Stimulated activated naive CD8-positive, alpha-beta T cell treated with anti-CD3 and anti-CD28 coated beads, Interleukin-15, amount 100 ng/mL, for 72 hours (primary cell): ENCODE data around the gene JADE1.

Source experiments
- ATAC-seq: fragments of 150-1000 bp; cut with Tn5 transposase; 2 replicates; pipeline ENCODE4 v1.10.0; 2021; ENCODE audit warnings: mild to moderate bottlenecking, moderate library complexity
- DNase-seq, 2 donors: peaks; one replicate each; pipeline ENCODE4 v3.0.0; 2021 to 2022
- H3K27ac Mint-ChIP-seq, 2 donors: one replicate each; pipeline ENCODE4 v1.8.0; 2022; ENCODE audit warnings: mild to moderate bottlenecking in 2 of 2, mixed read lengths in 2 of 2, moderate library complexity in 2 of 2
- H3K27me3 Mint-ChIP-seq: one replicate; pipeline ENCODE4 v1.8.0; 2022; ENCODE audit warnings: mixed read lengths
- H3K4me1 Mint-ChIP-seq: one replicate; pipeline ENCODE4 v1.8.0; 2022; ENCODE audit warnings: mild to moderate bottlenecking, mixed read lengths
- H3K4me3 Mint-ChIP-seq, 2 donors: one replicate each; pipeline ENCODE4 v1.8.0; 2022; ENCODE audit warnings: mild to moderate bottlenecking in 2 of 2, mixed read lengths in 2 of 2, moderate library complexity in 1 of 2
- H3K9me3 Mint-ChIP-seq, 2 donors: one replicate each; pipeline ENCODE4 v1.8.0; 2022; ENCODE audit warnings: mixed read lengths in 2 of 2

Gene JADE1

GRCh38 chr4:128809477-128810330 is at the start of gene JADE1:
JADE1 (plus strand) TSS chr4:128809700; CDS start chr4:128831759, 22,059 bp downstream.
- peaks cover 18% of the 10 kb centered on the region for H3K4me1 Mint-ChIP-seq
- peak within 1 kb of the TSS; percentile 99 to 100 for H3K27ac Mint-ChIP-seq
- peak; percentile 88 to 91 for DNase-seq
- H3K4me3 Mint-ChIP-seq = peak within 1 kb of the TSS; percentile 96 to 100
- ATAC-seq = peak; percentile 76
- no peaks in the 10 kb centered on the region for H3K27me3 Mint-ChIP-seq
- H3K9me3 Mint-ChIP-seq = no peaks in the 10 kb centered on the region

- H3K27ac Mint-ChIP-seq = no peak overlapping the region
- no peaks in the 10 kb centered on the region for H3K9me3 Mint-ChIP-seq
- no peaks in the 10 kb centered on the region for H3K27me3 Mint-ChIP-seq
- DNase-seq = no peak
- no peak for ATAC-seq
- H3K4me1 Mint-ChIP-seq = no peaks in the 10 kb centered on the region
- no peak overlapping the region for H3K4me3 Mint-ChIP-seq
Measured at GRCh38 chr4:128766781-128767180, 42.7 kb upstream of the JADE1 start.

GRCh38 chr4:128768373-128768996 is 41.0 kb upstream of the JADE1 start:
- no peak overlapping the region for H3K27ac Mint-ChIP-seq
- H3K4me1 Mint-ChIP-seq = no peaks in the 10 kb centered on the region
- ATAC-seq (no peak), DNase-seq (no peak)
- no peak overlapping the region for H3K4me3 Mint-ChIP-seq
- H3K27me3 Mint-ChIP-seq = no peaks in the 10 kb centered on the region
- H3K9me3 Mint-ChIP-seq = no peaks in the 10 kb centered on the region

- ATAC-seq = no peak
- no peaks in the 10 kb centered on the region for H3K9me3 Mint-ChIP-seq
Measured at GRCh38 chr4:128769011-128769410, 40.5 kb upstream of the JADE1 start.

GRCh38 chr4:128770807-128771206 is 38.7 kb upstream of the JADE1 start:
- ATAC-seq (no peak), DNase-seq (no peak)
- Mint-ChIP-seq H3K27me3 (no peaks in the 10 kb centered on the region), H3K4me1 (no peaks in the 10 kb centered on the region), H3K4me3 (no peak overlapping the region), H3K9me3 (no peaks in the 10 kb centered on the region), H3K27ac (no peak overlapping the region)

More at GRCh38 chr4:128769011-128769410, 40.5 kb upstream of the JADE1 start:
- H3K27me3 Mint-ChIP-seq = no peaks in the 10 kb centered on the region
- H3K4me3 Mint-ChIP-seq = no peak overlapping the region
- DNase-seq = no peak
- no peaks in the 10 kb centered on the region for H3K4me1 Mint-ChIP-seq
- H3K27ac Mint-ChIP-seq = no peak overlapping the region

GRCh38 chr4:128775477-128775876 is 34.0 kb upstream of the JADE1 start:
- Mint-ChIP-seq H3K27ac (no peak overlapping the region), H3K27me3 (no peaks in the 10 kb centered on the region), H3K4me3 (no peak overlapping the region), H3K4me1 (no peaks in the 10 kb centered on the region), H3K9me3 (no peaks in the 10 kb centered on the region)
- DNase-seq = no peak
- ATAC-seq = no peak

GRCh38 chr4:128775916-128776315 is 33.6 kb upstream of the JADE1 start:
- H3K4me3 Mint-ChIP-seq = no peak overlapping the region
- H3K4me1 Mint-ChIP-seq = no peaks in the 10 kb centered on the region
- H3K9me3 Mint-ChIP-seq = no peaks in the 10 kb centered on the region
- no peak for DNase-seq
- no peak for ATAC-seq
- no peaks in the 10 kb centered on the region for H3K27me3 Mint-ChIP-seq
- no peak overlapping the region for H3K27ac Mint-ChIP-seq

- no peaks in the 10 kb centered on the region for H3K4me1 Mint-ChIP-seq
- H3K9me3 Mint-ChIP-seq = no peaks in the 10 kb centered on the region
- H3K27ac Mint-ChIP-seq = no peak overlapping the region
- H3K27me3 Mint-ChIP-seq = no peaks in the 10 kb centered on the region
- no peak for ATAC-seq
- H3K4me3 Mint-ChIP-seq = no peak overlapping the region
- DNase-seq = no peak
Measured at GRCh38 chr4:128776794-128777216, 32.7 kb upstream of the JADE1 start.

- Mint-ChIP-seq H3K4me3 (no peak overlapping the region), H3K4me1 (no peaks in the 10 kb centered on the region), H3K27me3 (no peaks in the 10 kb centered on the region), H3K27ac (peak overlapping the region in 1 of 2 donors; percentile 66), H3K9me3 (no peaks in the 10 kb centered on the region)
- no peak for DNase-seq
- ATAC-seq = no peak
Measured at GRCh38 chr4:128780688-128781087, 28.8 kb upstream of the JADE1 start.

GRCh38 chr4:128782076-128782715 is 27.3 kb upstream of the JADE1 start:
- Mint-ChIP-seq H3K27me3 (no peaks in the 10 kb centered on the region), H3K9me3 (no peaks in the 10 kb centered on the region), H3K27ac (no peak overlapping the region), H3K4me3 (no peak overlapping the region), H3K4me1 (no peaks in the 10 kb centered on the region)
- DNase-seq (peak; percentile 6 to 13), ATAC-seq (peak; percentile 74)

GRCh38 chr4:128782875-128783614 is 26.5 kb upstream of the JADE1 start:
- no peaks in the 10 kb centered on the region for H3K9me3 Mint-ChIP-seq
- no peaks in the 10 kb centered on the region for H3K27me3 Mint-ChIP-seq
- H3K27ac Mint-ChIP-seq = peak overlapping the region in 1 of 2 donors; percentile 43
- ATAC-seq (no peak), DNase-seq (no peak)
- H3K4me3 Mint-ChIP-seq = no peak overlapping the region
- H3K4me1 Mint-ChIP-seq = no peaks in the 10 kb centered on the region

- DNase-seq (no peak), ATAC-seq (no peak)
- Mint-ChIP-seq H3K27me3 (no peaks in the 10 kb centered on the region), H3K9me3 (no peaks in the 10 kb centered on the region), H3K4me1 (no peaks in the 10 kb centered on the region), H3K4me3 (no peak overlapping the region), H3K27ac (no peak overlapping the region)
Measured at GRCh38 chr4:128787509-128788311, 21.8 kb upstream of the JADE1 start.

- no peaks in the 10 kb centered on the region for H3K27me3 Mint-ChIP-seq
- H3K4me1 Mint-ChIP-seq = no peaks in the 10 kb centered on the region
- ATAC-seq = no peak
- peak overlapping the region in 1 of 2 donors; percentile 74 for H3K27ac Mint-ChIP-seq
- DNase-seq = no peak
- no peak overlapping the region for H3K4me3 Mint-ChIP-seq
- H3K9me3 Mint-ChIP-seq = no peaks in the 10 kb centered on the region
Measured at GRCh38 chr4:128793859-128794672, 15.4 kb upstream of the JADE1 start.

GRCh38 chr4:128796934-128797333 is 12.6 kb upstream of the JADE1 start:
- H3K27ac Mint-ChIP-seq = no peak overlapping the region
- DNase-seq (no peak), ATAC-seq (no peak)
- H3K27me3 Mint-ChIP-seq = no peaks in the 10 kb centered on the region
- H3K4me1 Mint-ChIP-seq = no peaks in the 10 kb centered on the region
- H3K9me3 Mint-ChIP-seq = no peaks in the 10 kb centered on the region
- H3K4me3 Mint-ChIP-seq = no peak overlapping the region
